ENCODE data around the gene SLAMF7.
"Not testable (repeated sequence)": the region's sequence is repeated elsewhere in the genome, so short reads cannot be mapped to it uniquely, and the experiment has no call there.

Gene SLAMF7

DNA sequence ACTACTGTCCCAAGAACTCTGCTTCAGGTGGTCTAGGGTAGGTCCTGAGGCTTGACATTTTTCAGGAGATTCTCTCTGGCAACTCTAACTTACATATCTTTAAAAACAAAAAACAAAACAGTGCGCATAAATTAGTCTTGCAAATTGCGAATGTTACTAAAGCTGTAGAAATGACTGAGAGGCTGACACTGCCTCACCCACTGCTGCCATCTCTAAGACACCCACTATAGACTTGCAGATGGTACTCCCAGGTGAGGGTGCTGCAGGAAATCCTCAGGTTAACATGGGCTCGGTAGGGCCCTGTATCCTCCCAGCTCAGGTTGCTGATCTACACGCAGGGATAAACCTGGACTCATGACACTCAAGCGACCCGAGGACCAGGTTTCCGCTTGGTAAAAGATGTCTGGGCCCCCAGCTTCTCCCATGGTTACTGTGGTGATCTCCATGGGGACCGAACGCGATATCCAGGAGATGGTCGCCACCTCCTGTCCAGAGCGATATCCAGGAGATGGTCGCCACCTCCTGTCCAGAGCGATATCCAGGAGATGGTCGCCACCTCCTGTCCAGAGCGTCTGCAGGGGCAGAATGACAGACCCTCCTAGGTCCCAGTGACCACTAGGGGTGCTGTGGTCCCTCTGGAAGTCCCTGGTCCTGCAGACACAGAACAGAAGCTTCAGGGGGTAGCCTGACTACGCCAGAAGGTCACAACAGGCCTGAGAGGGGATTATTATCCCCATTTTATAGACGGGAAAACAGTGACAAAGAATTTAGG is 40.8 kb downstream of the SLAMF7 start:
- H3K27ac ChIP-seq = no peak overlapping the region
- no peak for TF ChIP-seq ZFX (IDR thresholded peaks at IDR 0.05; ENCODE audit: borderline replicate concordance)
- TF ChIP-seq, protein P1, sequence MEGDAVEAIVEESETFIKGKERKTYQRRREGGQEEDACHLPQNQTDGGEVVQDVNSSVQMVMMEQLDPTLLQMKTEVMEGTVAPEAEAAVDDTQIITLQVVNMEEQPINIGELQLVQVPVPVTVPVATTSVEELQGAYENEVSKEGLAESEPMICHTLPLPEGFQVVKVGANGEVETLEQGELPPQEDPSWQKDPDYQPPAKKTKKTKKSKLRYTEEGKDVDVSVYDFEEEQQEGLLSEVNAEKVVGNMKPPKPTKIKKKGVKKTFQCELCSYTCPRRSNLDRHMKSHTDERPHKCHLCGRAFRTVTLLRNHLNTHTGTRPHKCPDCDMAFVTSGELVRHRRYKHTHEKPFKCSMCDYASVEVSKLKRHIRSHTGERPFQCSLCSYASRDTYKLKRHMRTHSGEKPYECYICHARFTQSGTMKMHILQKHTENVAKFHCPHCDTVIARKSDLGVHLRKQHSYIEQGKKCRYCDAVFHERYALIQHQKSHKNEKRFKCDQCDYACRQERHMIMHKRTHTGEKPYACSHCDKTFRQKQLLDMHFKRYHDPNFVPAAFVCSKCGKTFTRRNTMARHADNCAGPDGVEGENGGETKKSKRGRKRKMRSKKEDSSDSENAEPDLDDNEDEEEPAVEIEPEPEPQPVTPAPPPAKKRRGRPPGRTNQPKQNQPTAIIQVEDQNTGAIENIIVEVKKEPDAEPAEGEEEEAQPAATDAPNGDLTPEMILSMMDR (IDR thresholded peaks at IDR 0.05) = peak; percentile 77

DNA sequence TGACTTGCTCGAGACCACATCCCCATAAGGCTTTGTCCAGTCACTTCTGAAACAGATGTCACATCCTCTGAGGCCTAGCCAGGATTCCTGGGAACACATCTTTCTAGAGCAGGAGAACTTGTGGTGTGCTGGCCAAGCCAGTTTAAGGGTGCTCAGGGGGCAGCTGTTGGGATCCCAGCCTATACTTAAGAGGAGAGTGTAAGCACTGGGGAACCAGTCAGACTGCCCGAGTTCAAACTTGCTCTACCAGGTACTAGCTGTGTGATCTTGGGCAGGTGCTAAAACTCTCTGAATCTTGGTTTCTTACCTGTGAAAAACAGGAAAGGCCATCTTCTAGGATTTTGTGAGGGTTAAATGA is 41.3 kb downstream of the SLAMF7 start:
- TF ChIP-seq ZFX (IDR thresholded peaks at IDR 0.05; ENCODE audit: borderline replicate concordance) = no peak
- TF ChIP-seq, protein P1 (IDR thresholded peaks at IDR 0.05) = peak; percentile 42
- H3K27ac ChIP-seq = no peak overlapping the region

DNA sequence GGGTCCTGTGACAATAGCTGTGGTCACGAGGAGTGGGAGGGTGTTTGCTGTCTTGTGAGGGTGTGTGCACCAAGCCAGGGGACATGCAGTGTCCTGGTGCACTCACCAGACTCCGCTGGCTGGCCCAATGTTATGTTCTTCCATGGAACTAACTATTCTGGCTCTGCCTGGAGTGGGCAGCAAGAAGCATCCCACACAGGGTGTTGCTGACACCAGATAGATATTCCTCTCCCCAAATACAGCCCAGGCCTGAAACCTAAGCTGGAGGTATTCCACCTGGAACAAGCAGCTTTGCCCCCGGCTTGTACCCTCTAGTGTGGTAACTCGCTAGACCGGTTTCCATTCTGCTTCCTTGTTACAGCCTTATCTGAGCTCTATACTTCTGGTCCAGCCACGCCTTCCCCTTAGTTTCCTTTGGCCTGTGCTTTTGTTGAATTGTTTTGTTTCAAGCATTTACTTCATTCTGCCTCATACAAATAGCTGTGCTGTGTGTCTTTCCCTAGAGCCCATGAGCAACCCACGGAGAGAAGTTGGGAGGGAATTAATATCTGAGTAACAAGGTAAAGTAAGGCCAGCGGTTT is 42.2 kb downstream of the SLAMF7 start:
- no peak overlapping the region for H3K27ac ChIP-seq
- TF ChIP-seq, protein P1 (IDR thresholded peaks at IDR 0.05) = no peak
- TF ChIP-seq ZFX (IDR thresholded peaks at IDR 0.05; ENCODE audit: borderline replicate concordance) = no peak

DNA sequence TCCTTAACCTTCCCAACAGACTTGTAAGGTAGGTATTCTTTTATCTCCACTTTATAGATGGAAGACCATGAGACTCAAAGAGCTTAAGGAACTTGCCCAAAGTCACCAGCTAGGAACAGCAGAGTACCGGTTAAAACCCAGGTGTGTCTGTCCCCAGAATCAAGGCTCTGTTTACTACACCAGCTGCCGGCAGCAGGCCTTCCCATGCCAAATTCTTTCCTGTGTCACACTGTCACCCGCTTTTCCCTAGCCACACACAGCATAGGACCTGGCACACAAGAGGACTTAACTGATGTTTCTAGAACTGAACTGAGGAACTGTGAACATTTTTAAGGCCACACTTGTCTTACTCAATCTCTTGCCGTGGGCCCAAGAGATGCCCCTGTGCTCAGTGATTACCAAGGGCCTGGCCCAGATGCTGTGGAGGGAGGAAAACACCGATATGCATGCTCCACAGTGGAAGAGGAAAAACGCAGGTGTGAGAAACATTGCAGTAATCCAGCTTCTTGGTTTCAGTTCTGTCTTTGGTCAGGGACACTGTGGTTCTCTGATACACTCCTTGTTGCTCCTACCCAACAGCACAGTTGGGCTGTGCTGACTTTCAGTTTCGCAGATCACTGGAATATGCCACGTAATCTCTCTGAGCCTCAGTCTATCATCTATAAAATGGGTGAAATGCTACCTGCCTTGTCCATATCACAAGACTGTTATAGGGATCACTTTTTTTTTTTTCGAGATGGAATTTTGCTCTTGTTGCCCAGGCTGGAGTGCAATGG is 43.1 kb downstream of the SLAMF7 start:
- H3K27ac ChIP-seq = no peak overlapping the region
- TF ChIP-seq, protein P1 (IDR thresholded peaks at IDR 0.05) = no peak
- no peak for TF ChIP-seq ZFX (IDR thresholded peaks at IDR 0.05; ENCODE audit: borderline replicate concordance)

DNA sequence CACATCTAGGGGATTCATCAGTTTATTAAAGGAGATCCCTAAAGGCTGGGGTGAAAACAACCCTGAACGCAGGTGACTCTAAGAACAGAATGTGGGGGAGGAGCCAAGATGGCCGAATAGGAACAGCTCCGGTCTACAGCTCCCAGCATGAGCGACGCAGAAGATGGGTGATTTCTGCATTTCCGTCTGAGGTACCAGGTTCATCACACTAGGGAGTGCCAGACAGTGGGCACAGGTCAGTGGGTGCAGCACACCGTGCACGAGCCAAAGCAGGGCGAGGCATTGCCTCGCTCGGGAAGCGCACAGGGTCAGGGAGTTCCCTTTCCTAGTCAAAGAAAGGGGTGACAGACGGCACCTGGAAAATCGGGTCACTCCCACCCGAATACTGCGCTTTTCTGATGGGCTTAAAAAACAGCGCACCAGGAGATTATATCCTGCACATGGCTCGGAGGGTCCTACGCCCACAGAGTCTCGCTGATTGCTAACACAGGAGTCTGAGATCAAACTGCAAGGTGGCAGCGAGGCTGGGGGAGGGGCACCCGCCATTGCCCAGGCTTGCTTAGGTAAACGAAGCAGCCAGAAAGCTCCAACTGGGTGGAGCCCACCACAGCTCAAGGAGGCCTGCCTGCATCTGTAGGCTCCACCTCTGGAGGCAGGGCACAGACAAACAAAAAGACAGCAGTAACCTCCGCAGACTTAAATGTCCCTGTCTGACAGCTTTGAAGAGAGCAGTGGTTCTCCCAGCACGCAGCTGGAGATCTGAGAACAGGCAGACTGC is 44.1 kb downstream of the SLAMF7 start:
- not testable (repeated sequence) for H3K27ac ChIP-seq

DNA sequence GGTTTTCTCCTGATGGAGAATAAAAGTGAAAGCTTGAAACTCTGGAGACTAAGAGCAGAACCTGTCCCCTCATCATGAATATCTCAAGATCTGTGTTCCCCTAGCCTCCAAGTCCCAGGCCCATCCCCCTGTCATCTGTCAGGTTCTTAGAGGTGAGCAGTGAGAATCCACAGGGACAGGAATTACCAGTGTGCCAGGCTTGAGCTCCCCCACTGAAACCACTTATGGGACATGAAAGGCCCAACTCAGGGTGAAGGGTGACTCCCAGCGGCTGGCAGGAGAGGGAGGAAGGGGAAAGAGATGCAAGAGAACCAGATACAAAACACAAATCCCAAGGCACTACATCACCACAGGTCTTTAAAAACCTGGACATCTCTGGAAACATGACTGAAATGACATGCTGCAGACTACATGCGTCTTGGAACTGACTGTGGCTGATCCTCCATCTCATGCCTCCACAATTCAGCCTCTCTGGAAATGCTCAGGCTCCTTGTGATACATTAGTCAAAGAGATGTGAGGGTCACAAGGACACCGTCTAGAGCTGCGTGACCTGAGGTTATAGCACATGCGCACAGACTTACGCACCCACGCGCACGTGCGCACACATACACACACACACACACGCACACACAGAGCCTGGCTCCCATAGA is 50.1 kb downstream of the SLAMF7 start:
- TF ChIP-seq, protein P1 (IDR thresholded peaks at IDR 0.05) = no peak
- no peak for TF ChIP-seq ZFX (IDR thresholded peaks at IDR 0.05; ENCODE audit: borderline replicate concordance)
- no peak overlapping the region for H3K27ac ChIP-seq

All from 22Rv1 (cell line).